GM12878 (cell line): ENCODE results near the gene MFSD12. TPM values are rescaled to one million over a fixed set of nuclear protein-coding genes. Genes with fewer than 3 reads are reported as not detected.

Experiments used
- ATAC-seq: fragments of 200-7000 bp; cut with Tn5 transposase; 3 replicates; pipeline ENCODE4 v1.9.1; 2020; ENCODE audit warnings: mild to moderate bottlenecking, moderate library complexity
- BruUV-seq: library from RNA; stranded (reverse); fragments of 400-500 nt; replicated peaks from 2 replicates; lab custom pipeline; 2021; lab: Mats Ljungman, UMichigan
- CTCF ChIA-PET: fragments of 300-600 bp; sonication (Branson Sonifier 250); formaldehyde crosslinking; extraction: SDS; loops from one replicate; lab custom pipeline; 2021; ENCODE audit warnings: inconsistent platforms; lab: Yijun Ruan, JAX
- POLR2A ChIA-PET: fragments of 350-600 bp; formaldehyde crosslinking; extraction: SDS; loops from one replicate; lab custom pipeline; 2021; ENCODE audit warnings: inconsistent platforms; lab: Charles Lee
- RAD21 ChIA-PET: fragments of 300-600 bp; sonication (Branson Sonifier 250); formaldehyde crosslinking; loops from one replicate; lab custom pipeline; 2023; ENCODE audit warnings: antibody characterized with exemption; ENCODE audit not compliant: unreplicated experiment; lab: Charles Lee
- SMC1A ChIA-PET: fragments of 300-600 bp; sonication (Branson Sonifier 250); formaldehyde crosslinking; loops from one replicate; lab custom pipeline; 2023; ENCODE audit not compliant: unreplicated experiment, uncharacterized antibody; lab: Charles Lee
- DNase-seq: peaks from one replicate; pipeline ENCODE4 v3.0.0-alpha.2; 2011; ENCODE audit warnings: low read depth, low spot score
- FAIRE-seq: peaks from 3 replicates; lab custom pipeline; 2011; peaks lifted over from hg19 to GRCh38; lab: Jason Lieb, UNC
- H2AFZ ChIP-seq: 2 replicates; pipeline ENCODE4 v1.6.0; 2011; ENCODE audit warnings: low read depth, low read length, control low read depth; ENCODE audit not compliant: control insufficient read depth
- H3K27ac ChIP-seq: 2 replicates; pipeline ENCODE4 v1.5.1; 2011; ENCODE audit warnings: control low read depth; ENCODE audit not compliant: control insufficient read depth, insufficient read depth
- H3K27me3 ChIP-seq, 2 experiments: replicated peaks in 1 of 2; 2 replicates each; pipeline versions ENCODE4 v1.6.0 to v1.6.1; 2011; ENCODE audit warnings: low read length in 1 of 2; ENCODE audit not compliant: control insufficient read depth in 2 of 2, insufficient read depth in 2 of 2
- H3K36me3 ChIP-seq, 2 experiments: 2 replicates each; pipeline ENCODE4 v1.5.1; 2011; ENCODE audit warnings: low read length in 1 of 2; ENCODE audit not compliant: control insufficient read depth in 2 of 2, insufficient read depth in 2 of 2
- H3K4me1 ChIP-seq: 2 replicates; pipeline ENCODE4 v1.6.1; 2011; ENCODE audit warnings: mild to moderate bottlenecking, low read length, moderate library complexity, mixed read lengths; ENCODE audit not compliant: control insufficient read depth, insufficient read depth
- H3K4me2 ChIP-seq: 2 replicates; pipeline ENCODE4 v1.6.0; 2011; ENCODE audit warnings: control low read depth; ENCODE audit not compliant: control insufficient read depth, insufficient read depth
- H3K4me3 ChIP-seq: fragments of 200-600 bp; sonication (generic); 2 replicates; pipeline ENCODE4 v1.5.1; 2016
- H3K79me2 ChIP-seq: 2 replicates; pipeline ENCODE4 v1.6.0; 2011; ENCODE audit warnings: low read length; ENCODE audit not compliant: control insufficient read depth, insufficient read depth
- H3K9ac ChIP-seq: 2 replicates; pipeline ENCODE4 v1.8.0; 2011; ENCODE audit warnings: low read length, control low read depth, mixed read lengths; ENCODE audit not compliant: control insufficient read depth, insufficient read depth
- H3K9me3 ChIP-seq: replicated peaks from 3 replicates; pipeline ENCODE4 v1.5.1; 2011; ENCODE audit warnings: mild to moderate bottlenecking, low read length; ENCODE audit not compliant: control insufficient read depth, insufficient read depth
- H4K20me1 ChIP-seq: 2 replicates; pipeline ENCODE4 v1.6.0; 2011; ENCODE audit not compliant: control insufficient read depth, insufficient read depth
- FOS ChIP-seq: IDR thresholded peaks from 3 replicates; pipeline ENCODE4 v1.6.1; 2011; ENCODE audit warnings: borderline replicate concordance; ENCODE audit not compliant: insufficient read length; ENCODE audit errors: extremely low read depth
- WGBS: methylation state at CpG from one replicate; pipeline ENCODE4 v1.1.6; 2016; ENCODE audit warnings: low lambda C conversion rate; ENCODE audit not compliant: insufficient replicate concordance, insufficient coverage; ENCODE audit errors: missing lambda C conversion rate; 5-methylcytosine and 5-hydroxymethylcytosine counted together
- in situ Hi-C: fragments of 300-500 bp; cut with MboI; formaldehyde crosslinking; loops from 9 replicates; pipeline ENCODE4 v1.14.3; 2018; ENCODE audit warnings: mixed read lengths
- intact Hi-C: fragments of 100-400 bp; cut with micrococcal nuclease; formaldehyde crosslinking; loops from one replicate; pipeline ENCODE4 v1.14.2; 2022; ENCODE audit not compliant: unreplicated experiment
- polyA plus RNA-seq, 11 experiments: library from polyadenylated mRNA; depleted of rRNA in 4 of 11; unstranded in 6 of 11; stranded (reverse) in 5 of 11; fragments of >200 nt; fragmentation: Nextera tagmentation in 4 of 11; fragmentation: Illumina TruSeq in 1 of 11; extraction: Ambion mirVana in 4 of 11; extraction: Trizol in 1 of 11; gene quantifications; 1 replicate in 1 of 11; 2 replicates in 10 of 11; pipeline versions ENCODE4 v1.2.1 to v1.2.3, GENCODE V29; 2011 to 2016; ENCODE audit warnings: inconsistent platforms in 2 of 11, missing spikeins in 2 of 11, low read depth in 1 of 11
- total RNA-seq, 4 experiments: library from RNA; depleted of rRNA in 3 of 4; stranded (reverse); fragments of >200 nt in 3 of 4; fragmentation: Illumina TruSeq in 1 of 4; extraction: Trizol in 1 of 4; gene quantifications; 2 replicates each; pipeline versions ENCODE4 v1.2.1 to v1.2.3, GENCODE V29; 2013 to 2021
- TF ChIP-seq, protein P1 (sequence below): IDR thresholded peaks from 2 replicates; pipeline ENCODE4 v1.6.1; 2011; ENCODE audit warnings: low read depth, low read length, improper control_type of control experiment, borderline replicate concordance
- TF ChIP-seq, protein P2 (sequence below): fragments of 150-350 bp; IDR thresholded peaks from 2 replicates; pipeline ENCODE4 v1.6.1; 2014; ENCODE audit warnings: mild to moderate bottlenecking, low read depth, low read length

MFSD12 gene
- total and polyA plus RNA-seq, 10 of the 15 experiments (the other 5 are each of a cell fraction or from before 2014, with no cell fraction given) = 0.58 to 65.9 (median 16.8) TPM

DNA sequence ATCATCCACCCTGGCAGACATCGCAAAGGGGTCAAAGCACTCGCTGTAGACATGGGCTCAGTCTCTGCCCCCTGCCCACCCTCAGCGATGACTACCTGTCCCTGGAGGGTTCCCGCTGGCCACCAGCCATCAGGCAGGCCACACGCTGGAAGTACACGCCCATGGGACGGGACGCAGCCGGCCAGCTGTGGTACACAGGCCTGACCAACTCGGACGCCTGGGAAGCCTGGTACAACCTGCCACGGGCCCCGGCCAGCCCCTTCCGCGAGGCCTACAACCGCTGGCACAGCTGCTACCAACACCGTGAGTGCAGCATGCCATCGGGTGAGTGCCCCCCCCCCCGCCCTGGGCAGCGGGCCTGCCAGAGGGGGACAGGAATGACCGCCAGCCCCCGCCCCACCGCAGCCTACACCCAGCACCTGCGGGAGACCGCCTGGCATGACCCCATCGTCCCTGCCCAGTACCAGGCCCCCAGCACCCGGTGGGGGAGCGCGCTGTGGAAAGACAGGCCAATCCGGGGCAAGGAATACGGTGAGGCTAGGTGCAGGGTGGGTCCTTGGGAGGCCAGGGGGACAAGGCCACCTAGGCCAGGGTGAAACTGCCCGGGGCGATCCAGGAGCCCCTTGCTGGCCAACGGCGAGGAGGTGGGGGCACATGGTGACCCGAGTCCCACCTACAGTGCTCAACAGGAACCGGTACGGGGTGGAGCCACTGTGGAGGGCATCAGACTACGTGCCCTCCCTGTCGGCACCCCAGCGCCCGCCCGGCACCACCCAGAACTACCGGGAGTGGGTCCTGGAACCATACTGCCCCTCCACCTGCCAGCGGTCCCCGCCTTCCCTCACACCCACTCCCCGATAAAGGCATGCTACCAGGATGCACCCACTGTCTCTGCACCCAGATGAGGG lies 14.0 kb downstream of the MFSD12 start:
- Histone ChIP-seq H2AFZ (no peak overlapping the region), H3K9ac (no peak overlapping the region), H3K36me3 (peaks cover 2 to 7% of the 10 kb centered on the region in 2 experiments; a peak in 3 of 4 replicates), H3K27ac (no peak overlapping the region), H3K4me1 (no peaks in the 10 kb centered on the region), H4K20me1 (no peaks in the 10 kb centered on the region), H3K79me2 (no peaks in the 10 kb centered on the region), H3K4me3 (no peak overlapping the region), H3K9me3 (no peaks in the 10 kb centered on the region), H3K4me2 (no peak overlapping the region), H3K27me3 (no peaks in the 10 kb centered on the region)
- ATAC-seq (no peak), DNase-seq (no peak), FAIRE-seq (no peak)
- POLR2A ChIA-PET = no interaction called here
- TF ChIP-seq, protein P1, sequence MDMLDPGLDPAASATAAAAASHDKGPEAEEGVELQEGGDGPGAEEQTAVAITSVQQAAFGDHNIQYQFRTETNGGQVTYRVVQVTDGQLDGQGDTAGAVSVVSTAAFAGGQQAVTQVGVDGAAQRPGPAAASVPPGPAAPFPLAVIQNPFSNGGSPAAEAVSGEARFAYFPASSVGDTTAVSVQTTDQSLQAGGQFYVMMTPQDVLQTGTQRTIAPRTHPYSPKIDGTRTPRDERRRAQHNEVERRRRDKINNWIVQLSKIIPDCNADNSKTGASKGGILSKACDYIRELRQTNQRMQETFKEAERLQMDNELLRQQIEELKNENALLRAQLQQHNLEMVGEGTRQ = no peak
- TF ChIP-seq FOS = no peak
- TF ChIP-seq, protein P2, sequence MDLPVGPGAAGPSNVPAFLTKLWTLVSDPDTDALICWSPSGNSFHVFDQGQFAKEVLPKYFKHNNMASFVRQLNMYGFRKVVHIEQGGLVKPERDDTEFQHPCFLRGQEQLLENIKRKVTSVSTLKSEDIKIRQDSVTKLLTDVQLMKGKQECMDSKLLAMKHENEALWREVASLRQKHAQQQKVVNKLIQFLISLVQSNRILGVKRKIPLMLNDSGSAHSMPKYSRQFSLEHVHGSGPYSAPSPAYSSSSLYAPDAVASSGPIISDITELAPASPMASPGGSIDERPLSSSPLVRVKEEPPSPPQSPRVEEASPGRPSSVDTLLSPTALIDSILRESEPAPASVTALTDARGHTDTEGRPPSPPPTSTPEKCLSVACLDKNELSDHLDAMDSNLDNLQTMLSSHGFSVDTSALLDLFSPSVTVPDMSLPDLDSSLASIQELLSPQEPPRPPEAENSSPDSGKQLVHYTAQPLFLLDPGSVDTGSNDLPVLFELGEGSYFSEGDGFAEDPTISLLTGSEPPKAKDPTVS = no peak
- WGBS = 91% methylated on average over 44 of the region's 47 CpGs
- intact Hi-C loops = no loop called here
- BruUV-seq = no TSS peak
- CTCF ChIA-PET = no interaction called here
- RAD21 ChIA-PET = no interaction called here
- in situ Hi-C loops = no loop called here
- SMC1A ChIA-PET = no interaction called here
